NOMO-1 treated with dmso at 0.1 percent for 144 hours (cell line): ENCODE data around the gene QSOX2.

Experiments used
- DNase-seq: peaks from one replicate; lab custom pipeline; 2025; ENCODE audit not compliant: unreplicated experiment; lab: John Stamatoyannopoulos, UW

QSOX2 gene

DNA sequence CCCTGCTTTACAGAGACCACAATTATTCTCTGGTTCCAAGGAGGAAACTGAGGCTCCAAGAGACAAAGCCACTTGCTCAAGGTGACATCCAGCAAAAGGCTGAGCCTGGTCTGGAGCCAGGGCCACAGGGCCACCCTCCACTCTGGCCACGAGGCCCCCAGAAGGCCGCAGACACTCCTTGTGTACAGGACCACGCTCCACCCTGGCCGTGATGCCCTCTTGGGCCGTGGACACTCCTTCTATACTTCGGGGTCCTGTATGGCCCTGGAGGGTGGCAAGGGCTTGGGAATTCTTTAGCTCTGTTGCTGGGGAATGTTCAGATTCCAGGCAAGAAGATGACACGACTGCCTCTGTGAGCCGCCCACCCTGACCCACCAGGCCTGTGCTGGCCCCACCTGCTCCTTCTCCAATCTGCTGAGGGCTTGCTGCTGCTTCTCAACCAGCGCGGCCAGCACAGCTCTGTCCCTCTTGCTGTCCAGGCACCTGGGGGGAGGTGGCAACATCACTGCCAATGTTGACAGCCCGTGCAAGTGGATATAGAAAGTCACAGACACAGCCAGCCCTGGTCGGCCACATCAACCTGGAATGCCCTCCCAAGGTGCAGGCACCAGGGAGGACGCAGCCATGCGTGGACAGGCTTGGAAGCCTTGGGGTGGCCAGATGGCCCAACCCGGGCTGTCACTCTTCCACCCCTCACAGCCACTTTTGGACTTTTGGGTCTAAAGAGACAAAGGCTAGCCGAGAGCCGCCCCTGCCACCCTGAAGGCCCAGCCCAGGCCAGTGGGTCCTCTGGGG is 20.1 kb upstream of the QSOX2 start:
- no peak for DNase-seq

- DNase-seq = no peak
Observed at GRCh38 chr9:136264441-136265405, 19.1 kb upstream of the QSOX2 start.

DNA sequence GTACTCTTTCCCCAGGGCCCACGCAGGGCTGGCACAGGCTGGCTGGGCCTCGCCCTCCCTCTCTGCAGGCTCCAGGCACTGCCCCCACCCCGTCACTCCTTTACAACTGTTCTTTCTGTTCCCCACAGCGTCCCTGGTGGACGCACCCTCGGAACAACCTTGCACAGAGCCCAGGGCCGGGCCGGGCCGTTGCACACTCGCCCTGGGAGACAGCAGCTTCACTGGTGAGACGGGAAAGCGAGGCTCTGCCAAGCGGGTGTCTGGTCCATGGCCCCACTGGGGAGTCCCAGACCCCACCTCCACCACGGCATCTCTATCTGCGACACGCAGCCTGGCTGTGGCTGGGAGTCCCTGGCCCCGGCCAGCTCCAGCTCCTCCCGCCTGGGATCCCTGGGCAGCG is 18.4 kb upstream of the QSOX2 start:
- no peak for DNase-seq

GRCh38 chr9:136262671-136263178 is 17.1 kb upstream of the QSOX2 start:
- no peak for DNase-seq

DNA sequence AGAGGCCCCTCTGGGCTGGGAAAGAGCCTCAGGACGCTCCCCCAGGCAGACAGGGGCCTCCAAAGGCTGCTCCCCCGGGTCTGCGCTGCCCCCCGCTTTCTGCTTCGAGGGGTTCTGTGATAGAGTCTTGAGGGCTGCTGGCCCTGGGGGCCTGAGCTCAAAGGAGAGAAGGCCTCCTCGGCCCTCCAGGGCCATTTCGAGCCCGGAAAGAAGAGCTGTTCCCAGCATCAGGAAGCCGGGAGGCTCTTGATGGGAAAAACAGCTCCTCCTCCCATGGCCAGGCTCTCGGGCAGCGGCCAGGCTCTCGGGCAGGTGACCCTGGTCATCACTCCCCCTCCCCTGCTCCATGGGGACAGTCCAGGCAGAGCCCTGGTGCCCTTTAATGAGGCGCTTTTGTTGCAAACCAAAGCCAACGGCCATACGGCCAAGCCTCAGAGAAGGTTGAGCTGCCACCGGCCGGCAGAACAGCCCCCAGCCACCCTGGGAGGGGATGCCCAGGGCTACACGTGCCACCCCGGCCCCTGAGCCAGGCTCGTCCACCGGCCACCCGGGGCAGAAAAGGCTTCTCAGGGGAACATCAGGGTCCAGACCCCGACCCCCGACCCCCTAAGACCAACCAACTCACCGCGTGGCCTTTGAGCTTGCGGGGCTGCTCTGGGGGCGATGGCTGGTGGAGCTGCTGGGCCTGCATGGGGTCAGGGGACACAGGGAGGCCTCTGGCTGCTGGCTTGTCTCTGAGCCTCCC is 16.2 kb upstream of the QSOX2 start:
- no peak for DNase-seq

DNA sequence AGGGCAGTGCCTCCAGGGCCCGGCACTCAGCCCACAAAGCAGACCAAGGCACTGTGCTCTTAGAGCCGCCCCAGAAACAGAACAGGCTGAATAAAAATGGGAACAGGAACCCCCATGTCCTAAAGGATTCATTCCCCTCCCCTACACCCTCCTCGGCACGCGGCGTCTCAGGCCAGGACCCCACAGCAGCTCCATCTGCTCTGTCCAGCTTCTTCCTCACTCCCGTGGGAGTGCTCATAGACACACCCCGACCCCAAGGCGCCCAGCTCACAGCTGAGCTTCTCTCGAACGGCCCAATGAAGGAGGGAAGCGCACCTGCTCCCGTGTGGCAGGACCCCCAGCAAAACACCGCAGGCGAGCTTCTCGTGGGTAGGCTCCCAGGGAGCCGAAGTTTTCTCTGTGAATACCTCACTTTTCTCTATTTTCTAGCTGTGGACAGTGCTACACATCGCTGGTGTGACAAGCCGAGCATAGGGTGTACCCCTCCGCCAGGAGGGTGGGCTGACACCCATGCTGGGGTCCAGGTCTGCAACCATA is 15.4 kb upstream of the QSOX2 start:
- no peak for DNase-seq

GRCh38 chr9:136260521-136260920 is 14.9 kb upstream of the QSOX2 start:
- DNase-seq = no peak

- DNase-seq = no peak
Observed at GRCh38 chr9:136259836-136260235, 14.2 kb upstream of the QSOX2 start.

DNA sequence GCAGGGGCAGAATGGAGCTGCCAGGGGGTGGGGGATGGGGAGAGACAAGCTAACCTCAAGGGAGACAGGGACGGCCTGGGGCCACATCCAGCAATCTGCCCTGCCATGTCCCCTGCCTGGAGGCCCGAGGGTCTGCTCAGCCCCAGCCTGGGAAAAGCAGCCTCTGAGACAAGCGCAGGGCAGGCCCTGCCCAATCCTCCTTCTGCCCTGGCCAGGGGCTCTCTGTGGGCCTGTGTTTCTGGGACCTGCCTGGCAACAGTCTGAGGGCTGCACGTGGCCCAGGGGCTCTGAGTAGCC is 13.9 kb upstream of the QSOX2 start:
- no peak for DNase-seq

DNA sequence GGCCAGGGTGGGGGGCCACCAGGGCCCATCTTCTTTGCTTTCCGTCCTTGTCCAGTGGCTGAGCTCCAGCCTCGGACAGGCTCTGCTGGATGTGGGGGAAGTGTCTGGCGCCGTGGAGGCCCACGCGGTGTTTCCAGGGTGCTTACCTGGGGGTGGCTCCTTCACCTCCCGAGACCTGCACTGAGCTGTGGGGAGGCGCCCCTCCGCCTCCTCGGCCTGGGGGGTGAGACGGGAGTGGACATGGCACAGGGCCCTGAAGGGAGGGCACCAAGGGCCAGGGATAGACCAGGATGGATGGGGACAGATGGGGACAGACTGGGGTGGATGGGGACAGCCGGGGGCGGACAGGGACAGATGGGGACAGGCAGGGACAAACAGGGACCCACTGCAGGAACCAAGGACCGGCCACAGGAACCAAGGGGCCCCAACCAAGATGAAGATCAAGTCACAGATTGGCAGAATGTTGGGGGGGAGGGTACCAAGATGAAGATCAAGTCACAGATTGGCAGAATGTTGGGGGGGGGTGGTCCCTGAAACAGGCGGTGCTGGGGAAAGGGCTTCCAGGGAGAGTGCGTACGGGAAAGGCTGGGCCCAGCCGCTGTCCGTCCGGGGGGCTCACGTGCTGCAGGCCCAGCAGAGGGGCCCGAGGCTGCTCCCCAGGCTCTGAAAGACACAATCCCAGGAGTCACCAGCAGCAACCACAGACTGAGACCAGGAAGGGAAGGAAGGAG is 13.3 kb upstream of the QSOX2 start:
- DNase-seq = no peak

GRCh38 chr9:136258299-136258625 is 12.7 kb upstream of the QSOX2 start:
- DNase-seq = no peak

DNA sequence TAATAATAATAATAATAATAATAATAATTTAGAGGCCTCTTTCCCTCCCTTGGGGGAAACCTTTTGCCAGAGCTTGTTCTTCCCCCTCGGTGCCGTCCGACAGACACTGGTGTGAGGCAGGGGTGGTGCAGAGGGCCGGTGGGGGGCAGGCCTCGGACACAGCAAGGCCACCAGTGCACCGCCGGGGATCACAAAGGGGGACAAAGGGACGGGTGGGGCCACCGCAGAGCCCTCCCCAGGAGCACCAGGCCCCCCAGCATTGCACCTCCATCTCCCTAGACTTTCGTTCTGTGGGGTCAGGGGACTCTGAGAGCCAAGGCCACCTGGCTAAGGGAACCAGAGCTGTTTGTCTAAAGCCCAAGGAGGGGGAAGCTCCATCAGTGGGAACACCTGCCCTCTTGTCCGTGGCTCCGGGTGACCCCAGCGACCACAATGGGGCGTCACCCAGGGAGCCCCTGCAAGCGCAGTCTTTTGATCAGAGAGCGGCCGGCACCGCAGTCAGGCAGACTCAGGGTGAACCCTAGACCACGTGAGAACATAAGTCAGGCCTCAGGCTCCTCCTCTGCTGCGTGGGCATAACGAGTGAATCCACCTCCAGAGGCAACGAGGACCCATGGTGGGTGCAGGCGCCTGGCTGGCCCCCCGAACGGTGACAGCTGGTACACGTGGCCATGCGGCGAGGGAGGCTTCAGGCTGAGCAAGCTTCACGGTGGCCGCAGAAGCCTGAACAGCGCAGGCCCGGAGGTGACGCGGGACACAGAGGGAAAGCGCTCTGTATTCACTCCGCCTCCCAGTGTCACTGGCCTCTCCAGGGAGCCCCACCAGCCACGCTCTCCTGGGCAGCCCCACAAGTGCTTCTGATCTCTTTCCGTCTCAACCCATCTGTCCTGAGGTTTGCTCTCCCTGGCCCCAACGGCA is 12.0 kb upstream of the QSOX2 start:
- no peak for DNase-seq

DNA sequence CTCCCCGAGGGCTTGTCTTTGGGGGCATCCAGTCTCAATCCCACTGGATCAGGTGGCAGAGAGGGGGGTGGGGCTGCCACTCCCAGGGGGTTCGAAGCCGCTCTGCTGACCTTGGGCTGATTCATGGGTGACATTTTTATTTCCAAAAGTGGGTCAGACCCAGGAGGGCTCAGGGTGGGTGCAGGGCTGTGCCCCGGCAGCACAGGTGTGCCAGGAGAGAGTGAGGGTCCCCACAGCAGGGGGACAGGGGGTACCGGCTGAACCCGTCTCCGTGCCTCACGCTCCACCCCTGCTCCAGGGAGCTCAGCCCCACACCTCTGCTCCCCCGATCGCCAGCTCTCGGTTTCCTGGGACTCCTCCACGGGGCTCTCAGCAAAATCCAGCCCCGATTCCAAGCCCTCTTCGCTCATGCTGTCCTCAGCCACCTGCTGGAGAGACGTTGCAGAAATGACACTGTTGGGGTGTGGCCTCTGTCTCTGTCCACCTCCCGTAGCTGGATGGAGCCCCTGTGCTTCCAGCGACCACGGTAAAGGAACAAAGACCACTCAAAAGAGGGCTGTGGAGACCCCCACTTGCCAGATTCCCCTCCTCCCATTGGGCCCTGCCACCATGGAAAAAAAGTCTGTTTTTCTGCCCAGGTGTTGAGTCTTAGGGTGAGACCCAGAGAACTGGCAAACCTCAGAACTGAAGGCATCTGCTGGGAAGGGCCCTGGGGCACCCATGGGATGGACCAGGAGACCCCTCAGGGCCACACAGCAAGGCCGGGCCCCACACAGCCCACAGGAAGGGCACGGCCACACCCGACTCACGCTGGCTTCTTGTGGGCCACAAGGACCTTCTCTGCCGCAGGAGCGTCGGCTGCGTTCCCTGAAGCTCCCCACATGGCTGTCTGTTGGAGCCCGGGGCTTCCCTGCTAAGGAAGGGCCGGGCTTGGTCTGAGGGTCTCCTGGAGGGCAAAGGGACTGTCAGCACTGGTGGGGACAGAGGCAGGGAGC is 10.6 kb upstream of the QSOX2 start:
- no peak for DNase-seq

DNA sequence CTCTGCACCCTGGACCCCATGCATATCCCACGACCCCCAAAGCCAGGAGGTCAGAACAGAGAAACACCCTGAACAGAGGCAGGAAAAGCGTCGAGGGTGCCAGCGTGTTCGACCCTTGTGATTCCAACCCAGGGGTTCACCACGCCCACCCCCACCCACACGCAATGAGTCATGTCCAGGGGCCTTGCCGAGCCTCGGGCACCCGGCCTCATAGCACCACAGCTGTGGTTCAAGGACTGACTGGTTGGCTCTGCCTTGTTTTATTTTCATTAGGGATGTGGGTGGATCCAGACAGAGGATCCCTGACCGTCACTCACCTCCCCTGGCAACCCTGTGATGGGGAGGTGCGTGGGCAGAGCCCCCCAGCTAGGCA is 9.5 kb upstream of the QSOX2 start:
- no peak for DNase-seq

- no peak for DNase-seq
Observed at GRCh38 chr9:136254381-136255165, 9.0 kb upstream of the QSOX2 start.

DNA sequence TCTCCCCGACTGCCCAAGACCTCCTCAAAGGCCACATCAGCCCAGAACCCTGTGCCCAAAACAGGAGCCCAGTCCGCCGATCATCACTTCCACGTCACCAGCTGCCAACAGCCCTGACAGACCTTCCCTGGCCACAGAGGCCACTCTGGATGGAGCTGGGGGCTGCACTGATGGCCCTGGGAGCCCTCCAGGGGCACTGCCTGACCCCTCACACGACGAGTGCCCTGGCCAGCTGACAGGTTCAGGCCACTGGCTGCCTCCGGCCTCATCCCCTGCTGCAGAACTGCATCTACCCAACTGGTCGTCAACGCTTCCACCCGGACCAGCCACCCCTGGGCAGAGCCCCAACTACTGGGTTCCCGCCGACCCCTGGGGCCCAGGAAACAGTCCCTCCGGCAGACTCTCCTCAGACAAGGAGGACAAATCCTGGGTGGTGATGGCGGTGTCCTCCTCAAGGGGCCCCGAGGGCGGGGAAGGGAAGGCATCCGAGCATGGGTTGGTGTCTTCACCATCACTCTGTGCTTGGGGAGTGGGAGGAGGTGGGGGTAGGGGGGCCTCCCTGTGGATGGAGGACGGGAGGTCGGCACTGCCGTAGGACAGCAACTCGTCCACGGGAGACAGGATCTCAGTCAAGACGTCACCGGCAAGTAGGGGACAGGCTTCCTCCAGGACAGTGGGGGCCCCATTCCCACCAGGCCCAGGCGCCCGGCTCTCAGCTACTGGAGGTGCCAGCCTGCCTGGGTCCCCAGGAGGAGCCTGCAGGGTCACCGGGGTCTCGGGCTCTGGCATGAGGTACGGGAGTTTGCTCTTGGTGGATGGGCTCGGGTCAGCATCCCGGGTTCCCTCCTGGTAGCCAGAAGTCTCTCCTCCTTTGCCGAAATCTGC is 7.9 kb upstream of the QSOX2 start:
- no peak for DNase-seq

- no peak for DNase-seq
Observed at GRCh38 chr9:136252846-136253245, 7.2 kb upstream of the QSOX2 start.
